ENCODE measurements around the gene SF3A2. TPM values are rescaled to one million over a fixed set of nuclear protein-coding genes. Genes with fewer than 3 reads are reported as not detected.

SF3A2 gene
- total RNA-seq, 4 donors from 2014 or later, result 23.9 to 29.2 (median 26.5) TPM

DNA sequence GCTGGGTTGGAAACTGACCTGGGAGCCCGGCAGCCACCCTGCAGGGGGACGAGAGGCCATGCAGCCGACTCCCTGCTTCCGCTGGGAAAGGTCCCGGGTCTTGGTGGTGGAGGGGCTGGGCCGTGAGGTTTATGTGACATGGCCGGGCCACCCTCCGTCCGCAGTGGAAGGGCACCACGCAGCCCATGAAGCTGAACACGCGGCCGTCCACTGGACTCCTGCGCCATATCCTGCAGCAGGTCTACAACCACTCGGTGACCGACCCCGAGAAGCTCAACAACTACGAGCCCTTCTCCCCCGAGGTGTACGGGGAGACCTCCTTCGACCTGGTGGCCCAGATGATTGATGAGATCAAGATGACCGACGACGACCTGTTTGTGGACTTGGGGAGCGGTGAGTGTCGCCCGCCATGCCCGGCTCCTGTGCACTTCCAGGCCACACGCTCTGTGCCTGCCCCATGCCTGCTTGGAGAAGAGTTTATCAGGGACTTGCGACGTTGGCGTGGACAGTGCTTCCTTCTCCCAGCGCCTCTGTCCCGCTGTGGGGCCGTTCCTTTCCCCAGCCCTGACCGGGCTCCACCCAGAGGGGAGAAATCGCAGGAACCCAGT, 45.7 kb upstream of the SF3A2 start:
- no peak for ATAC-seq
- DNase-seq, result no peak
- no peaks in the 10 kb centered on the region for H3K9me3 ChIP-seq
- peaks cover 0 to 40% of the 10 kb centered on the region in 2 donors for H3K36me3 ChIP-seq
- H3K27me3 ChIP-seq, result no peaks in the 10 kb centered on the region
- H3K4me3 ChIP-seq, result no peak overlapping the region
- in situ Hi-C loops (cut with MboI; ENCODE audit: low sequenced_read_pairs in 4 of 4) (no loop called here), intact Hi-C loops (cut with DNase I; ENCODE audit: low total_unique reads) (no loop called here)
- TF ChIP-seq, protein P1, sequence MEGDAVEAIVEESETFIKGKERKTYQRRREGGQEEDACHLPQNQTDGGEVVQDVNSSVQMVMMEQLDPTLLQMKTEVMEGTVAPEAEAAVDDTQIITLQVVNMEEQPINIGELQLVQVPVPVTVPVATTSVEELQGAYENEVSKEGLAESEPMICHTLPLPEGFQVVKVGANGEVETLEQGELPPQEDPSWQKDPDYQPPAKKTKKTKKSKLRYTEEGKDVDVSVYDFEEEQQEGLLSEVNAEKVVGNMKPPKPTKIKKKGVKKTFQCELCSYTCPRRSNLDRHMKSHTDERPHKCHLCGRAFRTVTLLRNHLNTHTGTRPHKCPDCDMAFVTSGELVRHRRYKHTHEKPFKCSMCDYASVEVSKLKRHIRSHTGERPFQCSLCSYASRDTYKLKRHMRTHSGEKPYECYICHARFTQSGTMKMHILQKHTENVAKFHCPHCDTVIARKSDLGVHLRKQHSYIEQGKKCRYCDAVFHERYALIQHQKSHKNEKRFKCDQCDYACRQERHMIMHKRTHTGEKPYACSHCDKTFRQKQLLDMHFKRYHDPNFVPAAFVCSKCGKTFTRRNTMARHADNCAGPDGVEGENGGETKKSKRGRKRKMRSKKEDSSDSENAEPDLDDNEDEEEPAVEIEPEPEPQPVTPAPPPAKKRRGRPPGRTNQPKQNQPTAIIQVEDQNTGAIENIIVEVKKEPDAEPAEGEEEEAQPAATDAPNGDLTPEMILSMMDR (IDR thresholded peaks at IDR 0.05 in 4 of 5, conservative IDR thresholded peaks at IDR 0.05 in 1 of 5), result no peak
- TF ChIP-seq POLR2A (IDR thresholded peaks at IDR 0.05), result no peak
- H3K27ac ChIP-seq, result no peak overlapping the region
- H3K4me1 ChIP-seq, result peaks cover 16 to 28% of the 10 kb centered on the region in 2 donors

DNA sequence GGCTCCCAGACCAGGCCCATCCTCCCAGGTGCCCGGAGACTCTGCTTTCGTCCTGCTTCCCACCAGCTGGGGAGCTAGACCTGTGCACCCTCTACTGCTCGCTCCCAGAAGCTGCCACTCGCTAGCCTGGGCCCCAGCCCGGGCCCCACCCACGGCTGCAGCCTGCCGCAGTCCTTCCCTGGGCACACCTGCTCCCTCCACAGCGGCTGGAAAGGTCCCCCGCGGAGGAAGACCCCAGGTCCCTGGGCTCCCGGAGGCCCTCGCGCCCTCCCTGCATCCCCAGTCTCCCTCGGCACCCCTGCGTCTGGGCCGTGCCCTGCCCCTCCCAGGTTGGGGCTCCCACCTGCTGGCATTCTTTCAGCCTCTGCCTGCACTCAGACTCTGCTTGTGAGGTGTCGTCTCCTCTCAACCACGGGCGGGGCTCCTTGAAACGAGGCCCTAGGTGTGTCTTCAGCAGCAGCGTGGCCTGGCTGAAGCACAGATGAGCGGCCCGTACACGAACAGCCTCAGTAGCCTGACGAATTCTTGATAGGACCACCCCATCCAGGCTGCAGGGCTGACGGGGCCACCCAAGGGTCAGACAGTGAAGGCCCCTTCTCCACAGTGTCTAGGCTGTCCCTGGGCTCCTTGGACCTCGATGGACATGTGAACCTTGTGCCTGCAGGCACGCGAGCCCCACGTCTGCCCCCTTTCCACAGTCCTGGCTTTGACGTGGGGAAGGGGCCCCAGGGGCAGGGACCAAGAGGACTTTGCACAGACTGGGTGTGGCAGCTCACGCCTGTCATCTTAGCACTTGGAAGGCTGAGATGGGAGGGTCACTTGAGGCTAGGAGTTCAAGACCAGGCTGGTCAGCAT, 44.9 kb upstream of the SF3A2 start:
- no peak for DNase-seq
- H3K4me1 ChIP-seq, result peaks cover 9 to 22% of the 10 kb centered on the region in 2 donors
- TF ChIP-seq, protein P1 (IDR thresholded peaks at IDR 0.05 in 4 of 5, conservative IDR thresholded peaks at IDR 0.05 in 1 of 5), result no peak
- TF ChIP-seq POLR2A (IDR thresholded peaks at IDR 0.05), result no peak
- H3K27me3 ChIP-seq, result no peaks in the 10 kb centered on the region
- intact Hi-C loops (cut with DNase I; ENCODE audit: low total_unique reads), result no loop called here
- in situ Hi-C loops (cut with MboI; ENCODE audit: low sequenced_read_pairs in 4 of 4), result no loop called here
- no peaks in the 10 kb centered on the region for H3K9me3 ChIP-seq
- no peak overlapping the region for H3K27ac ChIP-seq
- peaks cover 0 to 40% of the 10 kb centered on the region in 2 donors for H3K36me3 ChIP-seq
- no peak overlapping the region for H3K4me3 ChIP-seq
- ATAC-seq, result no peak

DNA sequence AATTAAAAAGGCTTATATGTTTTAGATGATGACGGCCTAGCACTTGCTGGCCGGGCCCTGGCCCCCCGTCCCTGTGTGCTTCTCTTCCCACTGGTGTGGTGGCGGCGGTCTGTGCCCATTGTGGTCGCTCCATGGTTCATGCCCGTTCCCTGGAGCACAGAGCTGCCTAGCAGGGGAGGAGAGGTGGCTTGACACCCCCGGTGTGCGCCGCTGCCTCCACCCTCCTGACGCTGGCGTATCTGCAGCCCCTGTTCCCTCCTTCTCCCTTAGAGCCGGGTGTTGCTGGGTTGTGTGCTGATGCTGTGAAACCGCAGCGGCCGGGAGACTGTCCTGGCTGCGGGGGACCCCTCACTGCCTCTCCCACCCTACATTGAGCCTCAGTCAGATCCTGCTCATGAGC, 43.8 kb upstream of the SF3A2 start:
- peaks cover 0 to 40% of the 10 kb centered on the region in 2 donors for H3K36me3 ChIP-seq
- no peak for TF ChIP-seq POLR2A (IDR thresholded peaks at IDR 0.05)
- TF ChIP-seq, protein P1 (IDR thresholded peaks at IDR 0.05 in 4 of 5, conservative IDR thresholded peaks at IDR 0.05 in 1 of 5), result no peak

DNA sequence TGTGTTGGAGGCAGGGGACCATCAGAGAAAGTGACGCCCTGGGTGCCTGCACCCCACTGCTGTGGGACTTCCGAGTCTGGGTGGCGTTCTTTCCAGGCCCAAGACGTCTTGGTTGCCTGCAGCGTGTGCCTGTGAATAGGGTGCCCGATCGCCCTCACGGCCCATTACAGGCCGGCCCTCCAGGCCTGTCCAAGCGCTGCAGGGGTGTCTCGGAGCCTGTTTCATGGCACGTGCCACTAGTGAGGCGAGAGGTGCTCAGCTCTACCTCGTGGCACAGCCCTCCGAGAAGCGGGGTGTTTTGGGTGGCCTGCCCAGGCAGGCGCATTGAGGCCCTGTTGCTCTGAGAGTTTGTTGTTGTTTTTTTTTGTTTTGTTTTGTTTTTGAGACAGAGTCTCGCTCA, 42.8 kb upstream of the SF3A2 start:
- in situ Hi-C loops (cut with MboI; ENCODE audit: low sequenced_read_pairs in 4 of 4), result no loop called here
- intact Hi-C loops (cut with DNase I; ENCODE audit: low total_unique reads), result no loop called here
- TF ChIP-seq, protein P1 (IDR thresholded peaks at IDR 0.05 in 4 of 5, conservative IDR thresholded peaks at IDR 0.05 in 1 of 5), result no peak
- no peak for TF ChIP-seq POLR2A (IDR thresholded peaks at IDR 0.05)

More for the DNA sequence above, 43.8 kb upstream of the SF3A2 start:
- no peaks in the 10 kb centered on the region for H3K9me3 ChIP-seq
- no peak overlapping the region for H3K4me3 ChIP-seq
- DNase-seq, result no peak
- no peaks in the 10 kb centered on the region for H3K27me3 ChIP-seq
- peaks cover 0 to 11% of the 10 kb centered on the region in 2 donors for H3K4me1 ChIP-seq
- in situ Hi-C loops (cut with MboI; ENCODE audit: low sequenced_read_pairs in 4 of 4), result no loop called here
- H3K27ac ChIP-seq, result no peak overlapping the region
- ATAC-seq, result no peak
- intact Hi-C loops (cut with DNase I; ENCODE audit: low total_unique reads), result no loop called here

More for the DNA sequence above, 42.8 kb upstream of the SF3A2 start:
- DNase-seq, result no peak
- H3K9me3 ChIP-seq, result no peaks in the 10 kb centered on the region
- no peak overlapping the region for H3K4me3 ChIP-seq
- ATAC-seq, result no peak
- peaks cover 0 to 5% of the 10 kb centered on the region in 2 donors for H3K4me1 ChIP-seq
- H3K27ac ChIP-seq, result no peak overlapping the region
- H3K27me3 ChIP-seq, result no peaks in the 10 kb centered on the region
- H3K36me3 ChIP-seq, result peaks cover 0 to 40% of the 10 kb centered on the region in 2 donors

Data from gastrocnemius medialis (tissue), 4 donors.